Sigmoid colon (tissue), 7 donors: ENCODE measurements around the gene JAKMIP3. TPM values are rescaled to one million over a fixed set of nuclear protein-coding genes. Genes with fewer than 3 reads are reported as not detected.

Source experiments
- DNase-seq: peaks from one replicate; pipeline ENCODE4 v3.0.0-alpha.2; 2019
- H3K27ac ChIP-seq, 4 donors: fragments of 200-600 bp; sonication (generic); one replicate each; pipeline ENCODE4 v1.5.1; 2016 to 2019; ENCODE audit warnings: mild to moderate bottlenecking in 1 of 4
- H3K27me3 ChIP-seq, 3 donors: fragments of 200-600 bp; sonication (generic); one replicate each; pipeline ENCODE4 v1.5.1; 2019; ENCODE audit warnings: mild to moderate bottlenecking in 1 of 3
- H3K36me3 ChIP-seq, 4 donors: fragments of 200-600 bp; sonication (generic); one replicate each; pipeline ENCODE4 v1.5.1; 2016 to 2019
- H3K4me1 ChIP-seq, 4 donors: fragments of 200-600 bp; sonication (generic); one replicate each; pipeline ENCODE4 v1.5.1; 2017 to 2019
- H3K4me3 ChIP-seq, 4 donors: fragments of 200-600 bp; sonication (generic); one replicate each; pipeline ENCODE4 v1.5.1; 2017 to 2019; ENCODE audit warnings: mild to moderate bottlenecking in 2 of 4, moderate library complexity in 1 of 4
- H3K9me3 ChIP-seq, 4 donors: fragments of 200-600 bp in 3 of 4; sonication (generic) in 3 of 4; one replicate each; pipeline versions ENCODE4 v1.5.1 to v1.6.1; 2013 to 2019
- CTCF ChIP-seq, 4 experiments: fragments of 450-650 bp in 3 of 4; fragments of 200-600 bp in 1 of 4; IDR thresholded peaks; one replicate each; pipeline ENCODE4 v1.5.1; 2016 to 2019; ENCODE audit warnings: antibody characterized with exemption in 4 of 4, mild to moderate bottlenecking in 3 of 4, moderate library complexity in 2 of 4
- EP300 ChIP-seq, 4 donors: sonication (generic); formaldehyde crosslinking; IDR thresholded peaks; one replicate each; pipeline ENCODE4 v1.6.1; 2017; ENCODE audit warnings: antibody characterized with exemption in 4 of 4
- POLR2A ChIP-seq, 2 donors: fragments of 450-650 bp; IDR thresholded peaks; one replicate each; pipeline ENCODE4 v1.6.1; 2016; ENCODE audit warnings: antibody characterized with exemption in 2 of 2, mild to moderate bottlenecking in 2 of 2, moderate library complexity in 2 of 2
- POLR2AphosphoS5 ChIP-seq, 4 donors: sonication (generic); formaldehyde crosslinking; IDR thresholded peaks; one replicate each; pipeline ENCODE4 v1.6.1; 2017; ENCODE audit warnings: antibody characterized with exemption in 4 of 4
- WGBS, 2 donors: extraction: QIAGEN DNeasy Blood & Tissue Kit; methylation state at CpG; one replicate each; pipeline ENCODE4 v1.1.7; 2013; 5-methylcytosine and 5-hydroxymethylcytosine counted together
- intact Hi-C: fragments of 100-400 bp; cut with DNase I; formaldehyde crosslinking; loops from one replicate; pipeline ENCODE4 v1.15.1; 2023
- polyA plus RNA-seq, 3 donors: library from polyadenylated mRNA; stranded (reverse); fragments of 200-250 nt; gene quantifications; one replicate each; pipeline ENCODE4 v1.2.3, GENCODE V29; 2013
- total RNA-seq, 4 donors: library from RNA; depleted of rRNA; stranded (reverse); fragments of >200 nt; gene quantifications; one replicate each; pipeline ENCODE4 v1.1.0, GENCODE V29; 2016
- donor health status: healthy with polysubstance abuse.
- donor health status: Bipolar disorder and iron deficiency.
- donor health status: healthy.

JAKMIP3 gene
- total and polyA plus RNA-seq, 7 donors: 0.22 to 3.0 (median 0.71) TPM; not detected in 2

- Histone ChIP-seq H3K9me3 (no peaks in the 10 kb centered on the region), H3K4me3 (no peak overlapping the region), H3K27me3 (no peaks in the 10 kb centered on the region), H3K36me3 (no peaks in the 10 kb centered on the region), H3K27ac (no peak overlapping the region), H3K4me1 (no peaks in the 10 kb centered on the region)
- no peak for DNase-seq
- 67 to 74% methylated on average over 7 of the region's 7 CpGs for WGBS, 2 donors
- TF ChIP-seq POLR2A (IDR thresholded peaks at IDR 0.05): no peak
- no peak for TF ChIP-seq EP300 (IDR thresholded peaks at IDR 0.05)
- TF ChIP-seq POLR2AphosphoS5 (IDR thresholded peaks at IDR 0.05): no peak
- no peak for TF ChIP-seq CTCF (IDR thresholded peaks at IDR 0.05)
- intact Hi-C loops: no loop called here
Measured at GRCh38 chr10:132103116-132103910, 37.6 kb downstream of the JAKMIP3 start.

- Histone ChIP-seq H3K9me3 (no peaks in the 10 kb centered on the region), H3K4me1 (no peaks in the 10 kb centered on the region), H3K27ac (no peak overlapping the region), H3K36me3 (no peaks in the 10 kb centered on the region), H3K27me3 (no peaks in the 10 kb centered on the region), H3K4me3 (no peak overlapping the region)
- no peak for TF ChIP-seq CTCF (IDR thresholded peaks at IDR 0.05)
- TF ChIP-seq POLR2A (IDR thresholded peaks at IDR 0.05): no peak
- no peak for TF ChIP-seq POLR2AphosphoS5 (IDR thresholded peaks at IDR 0.05)
- no peak for TF ChIP-seq EP300 (IDR thresholded peaks at IDR 0.05)
- 84 to 89% methylated on average over 13 of the region's 13 CpGs for WGBS, 2 donors
- DNase-seq: no peak
- intact Hi-C loops: no loop called here
Measured at GRCh38 chr10:132104062-132104461, 38.3 kb downstream of the JAKMIP3 start.

GRCh38 chr10:132104471-132105301 is 38.9 kb downstream of the JAKMIP3 start:
- Histone ChIP-seq H3K9me3 (no peaks in the 10 kb centered on the region), H3K36me3 (no peaks in the 10 kb centered on the region), H3K27me3 (no peaks in the 10 kb centered on the region), H3K4me3 (no peak overlapping the region), H3K4me1 (no peaks in the 10 kb centered on the region), H3K27ac (no peak overlapping the region)
- intact Hi-C loops: no loop called here
- peak; percentile 40 for DNase-seq
- no peak for TF ChIP-seq CTCF (IDR thresholded peaks at IDR 0.05)
- TF ChIP-seq POLR2AphosphoS5 (IDR thresholded peaks at IDR 0.05): no peak
- no peak for TF ChIP-seq EP300 (IDR thresholded peaks at IDR 0.05)
- TF ChIP-seq POLR2A (IDR thresholded peaks at IDR 0.05): no peak
- 87 to 91% methylated on average over 27 of the region's 27 CpGs for WGBS, 2 donors

GRCh38 chr10:132105302-132105995 is 39.7 kb downstream of the JAKMIP3 start:
- TF ChIP-seq POLR2AphosphoS5 (IDR thresholded peaks at IDR 0.05) (no peak), CTCF (IDR thresholded peaks at IDR 0.05) (no peak), EP300 (IDR thresholded peaks at IDR 0.05) (no peak), POLR2A (IDR thresholded peaks at IDR 0.05) (no peak)
- intact Hi-C loops: no loop called here
- Histone ChIP-seq H3K27ac (no peak overlapping the region), H3K36me3 (no peaks in the 10 kb centered on the region), H3K4me1 (no peaks in the 10 kb centered on the region), H3K9me3 (no peaks in the 10 kb centered on the region), H3K27me3 (no peaks in the 10 kb centered on the region), H3K4me3 (no peak overlapping the region)
- peak; percentile 42 for DNase-seq
- WGBS, 2 donors: 71 to 82% methylated on average over 14 of the region's 14 CpGs
